HCEC 1CT (cell line): ENCODE results near the gene MARCHF10.
"Not testable (repeated sequence)": the region's sequence is repeated elsewhere in the genome, so short reads cannot be mapped to it uniquely, and the experiment has no call there.

ENCODE experiments used
- DNase-seq: peaks from one replicate; pipeline ENCODE4 v3.0.0-alpha.2; 2017

The MARCHF10 gene

DNA sequence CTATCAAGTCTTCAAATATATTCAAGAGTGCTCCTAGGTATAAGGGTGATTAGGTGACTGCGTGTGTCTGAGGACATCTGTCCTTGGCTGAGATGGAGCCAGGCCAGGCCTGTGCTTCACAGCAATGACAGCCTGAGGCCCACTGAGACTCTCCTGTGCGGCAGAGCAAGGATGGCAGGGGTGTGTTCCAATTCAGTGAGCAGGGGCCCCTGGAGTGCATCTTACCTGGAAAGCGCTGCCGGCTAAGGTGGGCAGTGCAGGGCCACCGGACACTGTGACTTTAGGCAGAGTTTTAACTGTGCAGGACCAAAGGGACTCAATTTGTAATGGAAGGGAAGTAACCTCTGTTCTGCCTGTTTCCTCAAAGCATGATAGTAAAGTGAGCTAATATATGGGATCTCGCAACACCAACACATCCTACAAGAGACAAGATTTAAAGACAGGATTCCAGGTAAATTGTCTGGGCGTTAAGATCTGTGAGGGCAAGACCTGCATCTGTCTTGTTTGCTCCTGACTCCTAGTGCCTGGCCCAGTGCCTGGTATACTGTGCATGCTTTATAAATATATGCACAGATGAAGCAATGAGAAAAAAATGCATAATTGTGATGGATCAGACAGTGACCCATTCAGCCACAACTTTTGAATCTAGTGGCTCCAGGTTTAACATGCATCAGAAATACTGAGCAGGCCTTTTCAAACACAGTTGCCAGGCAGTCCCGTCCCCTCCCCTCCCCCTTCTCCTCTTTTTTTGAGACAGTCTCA lies 93.9 kb downstream of the MARCHF10 start:
- DNase-seq: peak; percentile 81

DNA sequence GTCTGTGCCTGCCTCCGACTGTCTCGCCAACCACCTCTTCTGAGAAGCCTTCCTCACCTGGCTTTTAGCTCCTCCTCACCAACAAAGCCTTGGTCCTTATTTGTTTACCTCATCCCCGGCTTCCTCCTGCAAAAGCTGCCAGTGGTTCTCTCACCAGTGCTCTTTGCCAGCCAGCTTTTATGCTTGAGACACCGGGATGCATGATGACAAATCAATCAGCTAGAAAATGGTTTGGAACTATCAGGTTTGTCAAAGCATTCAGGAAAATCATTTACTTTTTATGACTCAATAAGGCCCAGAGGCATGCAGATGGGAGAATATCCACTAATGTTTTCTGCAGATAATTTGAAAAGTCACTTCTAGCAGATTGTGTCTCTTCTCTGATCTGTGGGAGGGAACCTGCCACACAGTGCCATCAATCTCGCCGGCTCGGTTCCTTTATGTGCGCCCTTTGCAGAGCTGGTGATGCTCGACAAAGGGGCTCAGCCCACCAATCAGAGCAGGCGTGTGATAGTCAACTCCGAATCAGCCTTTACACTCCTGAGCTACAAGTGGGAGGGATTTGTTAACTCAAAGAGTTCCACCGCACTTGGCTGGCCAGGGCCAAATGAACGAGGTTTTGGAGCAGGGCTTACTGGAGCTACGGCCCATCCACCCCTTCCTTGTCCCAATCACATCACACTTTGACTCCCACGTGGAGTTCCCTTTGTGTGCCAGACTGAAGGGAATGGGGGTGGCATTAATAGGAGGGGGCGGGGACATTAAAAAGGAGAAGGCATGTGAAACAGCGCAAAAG lies 94.8 kb downstream of the MARCHF10 start:
- no peak for DNase-seq

DNA sequence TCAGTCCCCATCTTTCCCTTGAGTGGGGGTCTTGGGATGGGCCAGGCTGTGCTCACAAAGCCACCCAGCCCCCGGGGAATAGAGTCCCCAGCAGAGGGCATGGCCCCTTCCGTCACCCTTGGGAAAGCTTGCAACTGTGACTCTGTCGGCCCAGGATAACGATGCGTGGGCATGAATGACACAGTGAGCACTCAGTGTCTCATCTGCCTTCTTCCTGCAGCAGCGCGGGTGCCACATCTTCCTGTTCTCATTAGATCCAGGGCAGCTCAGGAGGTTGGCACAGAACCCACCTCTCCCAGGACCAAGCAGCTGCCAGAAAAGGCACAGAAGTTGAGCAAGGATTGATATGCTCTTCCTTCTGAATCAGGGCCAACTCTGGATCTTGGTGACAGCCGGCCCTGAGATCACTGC lies 95.9 kb downstream of the MARCHF10 start:
- no peak for DNase-seq

DNA sequence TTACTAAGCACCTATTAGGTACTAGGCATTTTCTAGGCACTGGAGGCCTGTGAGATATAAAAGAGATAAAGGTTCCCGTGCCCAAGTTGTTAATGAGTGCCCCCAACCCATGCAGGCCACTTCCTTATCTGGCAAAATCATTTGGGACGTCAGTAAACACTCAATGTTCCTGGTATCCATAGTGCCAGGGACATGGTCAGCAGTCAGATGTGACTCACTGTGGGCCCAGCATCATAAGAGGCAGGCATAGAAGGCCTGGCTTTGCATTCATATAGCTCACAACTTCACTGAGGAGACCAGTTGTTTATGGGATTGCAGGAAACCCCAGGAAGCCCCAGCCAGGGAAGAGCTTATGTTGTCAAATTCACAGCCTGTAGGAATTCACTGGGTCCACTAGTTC lies 99.5 kb downstream of the MARCHF10 start:
- DNase-seq: no peak

DNA sequence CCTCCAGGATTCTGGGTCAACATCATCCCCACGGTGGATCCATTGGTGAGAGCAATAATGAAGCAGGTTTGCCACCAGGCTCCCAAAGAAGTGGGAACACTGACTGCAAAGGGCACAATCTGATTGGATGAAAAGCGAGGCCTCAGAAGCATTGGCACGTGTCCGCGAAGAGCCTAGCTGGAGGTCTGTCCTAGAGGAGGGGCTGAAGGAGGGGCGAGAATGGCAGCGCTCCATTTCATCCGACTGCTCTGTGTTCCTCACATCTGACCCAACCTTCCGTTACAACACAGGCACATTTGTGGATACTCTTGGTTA lies 100.7 kb downstream of the MARCHF10 start:
- no peak for DNase-seq

DNA sequence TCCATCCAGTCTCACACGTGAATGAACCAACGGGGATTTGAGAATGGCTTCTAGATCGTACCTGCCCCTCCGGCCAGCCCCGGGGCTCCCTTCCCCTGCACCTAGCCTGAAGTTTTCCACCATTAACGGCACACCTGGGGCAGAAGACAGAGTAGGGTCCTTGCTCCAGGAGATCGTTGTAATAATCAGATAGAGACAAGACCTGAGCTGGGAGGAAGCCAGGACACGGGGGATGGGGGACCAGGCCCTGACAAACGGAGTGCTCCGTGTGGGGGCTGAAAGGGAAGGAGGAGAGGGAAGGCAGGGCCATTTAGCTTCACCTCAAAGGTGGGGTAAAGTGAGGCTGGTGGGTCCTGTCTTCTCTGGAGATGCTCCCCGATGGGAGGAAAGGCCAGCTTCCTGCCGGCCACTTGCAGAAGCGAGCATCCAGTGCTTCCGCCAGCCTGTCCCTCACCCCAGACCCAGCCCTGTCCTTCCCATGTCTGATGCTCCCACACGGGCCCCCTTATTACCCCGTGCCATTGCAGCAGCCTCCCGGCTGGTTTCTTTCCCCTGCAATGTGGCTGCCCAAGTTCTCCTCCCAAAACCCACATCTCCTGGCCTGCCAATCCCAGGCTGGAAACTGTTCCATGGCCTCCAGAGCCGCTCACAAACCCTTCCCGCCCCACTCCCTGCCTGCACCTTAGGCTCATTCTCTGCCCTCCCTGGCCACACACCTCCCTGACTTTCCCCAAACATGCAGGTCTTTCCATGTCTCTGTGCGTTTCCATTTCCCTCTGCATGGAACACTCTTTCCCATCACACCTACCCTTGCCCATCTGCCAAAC lies 101.3 kb downstream of the MARCHF10 start:
- no peak for DNase-seq

DNA sequence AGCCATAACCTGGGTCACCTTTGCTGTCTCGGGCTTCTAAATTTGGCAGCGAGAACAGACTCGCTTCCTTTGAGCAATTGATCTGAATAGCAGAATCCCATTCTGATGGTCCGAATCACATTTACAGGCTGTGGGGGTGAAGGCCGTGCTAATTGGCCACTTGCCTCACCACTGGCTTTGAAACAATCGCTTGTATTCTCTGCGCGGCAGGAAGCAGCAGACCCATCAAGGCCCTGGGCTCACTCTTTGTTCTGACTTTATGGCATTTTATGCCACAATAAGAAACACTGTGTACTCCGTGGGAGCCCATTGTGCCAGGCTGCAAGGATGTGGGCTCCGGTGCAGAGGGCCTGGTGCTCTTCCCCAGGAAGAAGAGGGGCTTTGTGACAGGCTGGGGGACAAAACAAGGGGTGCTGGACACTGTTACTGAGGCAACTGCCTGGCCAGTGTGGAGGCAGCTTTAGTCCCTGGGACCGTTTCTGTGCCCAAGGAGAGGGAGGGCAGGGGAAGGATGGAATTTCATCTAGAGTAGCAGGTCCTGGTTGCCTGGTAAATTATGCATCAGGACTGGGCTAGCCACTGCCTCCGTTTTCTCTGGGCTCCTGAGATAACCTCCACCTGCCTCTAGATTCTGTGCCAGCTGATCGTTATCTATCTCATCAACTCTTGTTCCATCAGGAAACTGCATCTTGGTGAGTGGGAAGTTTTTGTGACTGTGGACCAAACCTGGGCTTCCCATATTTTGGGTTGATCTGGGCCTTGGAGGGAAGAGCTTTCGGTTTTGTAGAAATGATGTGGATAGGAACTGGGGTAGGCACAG lies 102.1 kb downstream of the MARCHF10 start:
- no peak for DNase-seq

DNA sequence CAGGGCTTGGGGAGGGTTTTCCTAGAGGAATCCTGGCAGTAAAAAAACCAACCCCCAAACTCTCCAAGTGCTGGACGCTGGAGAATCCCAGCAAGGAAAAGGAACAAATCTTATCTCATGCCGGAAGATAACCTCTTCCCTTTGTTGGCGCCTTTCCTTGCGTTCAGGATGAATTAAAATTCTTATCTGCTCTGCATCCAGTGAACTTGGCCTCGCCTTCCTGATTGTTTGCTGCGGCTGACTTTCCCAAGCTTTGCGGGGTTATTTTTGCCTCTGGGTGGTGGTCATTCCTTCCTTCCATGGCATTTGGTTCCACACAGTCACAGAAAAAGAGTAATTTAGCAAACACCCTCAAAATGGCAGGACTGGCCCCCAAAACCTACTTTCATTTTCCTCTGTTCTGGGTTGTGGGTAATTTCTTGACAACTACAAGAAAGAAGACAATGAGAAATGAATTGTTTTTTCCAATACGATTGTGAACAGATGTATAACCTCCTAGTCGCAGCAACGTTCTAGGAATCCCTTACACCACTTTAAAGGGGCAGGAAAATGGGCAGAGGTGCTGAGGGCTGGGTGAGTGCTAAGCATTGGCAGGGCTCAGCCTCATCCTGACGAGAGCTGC lies 102.8 kb downstream of the MARCHF10 start:
- DNase-seq: no peak

DNA sequence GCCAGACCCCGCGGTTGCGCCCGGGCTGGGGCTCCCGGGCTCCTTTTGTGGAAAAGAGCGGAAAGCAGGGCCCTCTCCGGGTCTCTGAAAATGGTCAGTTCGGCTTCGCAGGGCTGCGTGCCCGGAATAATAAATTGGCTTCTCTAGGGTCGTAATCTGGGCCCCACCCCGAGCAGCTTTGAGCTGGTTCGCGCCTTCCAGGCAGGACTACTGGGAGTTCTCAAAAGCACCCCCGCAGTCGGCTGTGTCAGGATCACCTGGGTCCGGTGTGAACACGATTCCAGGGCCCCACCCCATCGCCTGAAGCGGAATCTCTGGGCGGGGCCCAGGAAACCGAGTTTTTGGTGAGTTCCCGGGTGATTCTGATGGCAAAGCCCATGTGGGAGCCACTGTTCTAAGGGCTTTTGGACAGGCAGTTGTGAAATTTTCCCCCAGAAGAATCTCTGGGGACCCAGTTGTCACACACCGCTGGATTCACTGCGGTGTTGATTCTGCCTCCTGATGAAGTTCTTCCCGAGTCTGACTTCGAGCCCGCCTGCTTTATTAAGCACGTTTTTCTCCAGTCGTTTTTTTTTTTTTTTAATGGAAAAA lies 103.6 kb downstream of the MARCHF10 start:
- DNase-seq: no peak

DNA sequence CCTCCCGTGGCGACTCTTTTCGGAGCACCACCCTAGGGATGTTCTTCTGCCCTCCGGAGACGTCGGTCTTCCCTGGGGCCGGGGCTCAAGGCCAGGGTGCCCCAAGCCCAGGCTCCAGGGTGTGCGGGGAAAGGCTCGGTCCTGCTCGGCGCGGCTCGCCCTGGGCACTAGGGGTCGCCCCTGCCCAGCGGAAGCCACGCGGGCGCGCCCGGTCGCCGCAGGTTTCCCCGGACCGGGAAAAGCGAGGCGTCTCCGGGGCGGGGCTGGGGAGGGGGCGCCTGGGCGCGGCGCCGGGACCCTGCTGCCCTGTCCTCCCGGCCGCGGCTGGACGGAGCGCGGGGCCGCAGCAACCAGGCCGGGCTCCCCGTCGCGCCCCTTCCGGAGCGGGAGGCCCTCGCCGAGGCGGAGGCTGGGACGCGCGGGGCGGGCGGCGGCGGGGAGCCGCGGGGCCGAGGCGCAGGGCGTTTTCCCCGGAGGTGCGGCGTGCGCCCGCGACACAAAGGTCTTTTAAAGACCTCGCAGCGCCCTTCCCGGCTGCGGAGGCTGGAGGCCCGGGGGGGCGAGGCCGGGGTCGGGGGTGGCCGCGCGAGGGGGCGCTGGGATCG lies 104.2 kb downstream of the MARCHF10 start:
- DNase-seq: peak; percentile 64

DNA sequence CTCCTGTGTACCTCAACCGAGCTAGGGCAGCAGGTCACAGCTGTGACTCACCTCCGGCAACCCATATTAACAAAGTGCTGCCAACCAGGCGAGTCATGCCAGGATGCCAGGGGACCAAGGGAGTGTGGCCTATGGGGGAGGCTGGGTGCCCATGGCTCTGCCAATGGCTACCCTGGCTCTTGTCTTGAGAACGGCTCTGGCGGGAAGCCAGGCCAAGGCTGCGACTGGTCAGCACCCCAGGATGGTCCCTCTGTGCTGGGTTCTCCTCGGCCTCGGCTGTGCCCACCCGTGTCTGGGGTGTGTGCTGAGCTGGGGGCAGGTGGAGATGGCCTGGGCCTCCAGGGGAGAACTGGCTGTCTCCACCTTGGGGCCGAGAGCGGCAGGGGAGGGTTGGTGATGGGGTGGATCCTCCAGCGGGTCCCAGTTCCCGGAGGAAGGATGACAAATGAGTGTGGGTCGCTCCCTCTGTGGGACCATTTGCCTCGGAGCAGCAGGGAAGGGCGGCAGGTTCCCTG lies 104.8 kb downstream of the MARCHF10 start:
- peak; percentile 61 for DNase-seq

DNA sequence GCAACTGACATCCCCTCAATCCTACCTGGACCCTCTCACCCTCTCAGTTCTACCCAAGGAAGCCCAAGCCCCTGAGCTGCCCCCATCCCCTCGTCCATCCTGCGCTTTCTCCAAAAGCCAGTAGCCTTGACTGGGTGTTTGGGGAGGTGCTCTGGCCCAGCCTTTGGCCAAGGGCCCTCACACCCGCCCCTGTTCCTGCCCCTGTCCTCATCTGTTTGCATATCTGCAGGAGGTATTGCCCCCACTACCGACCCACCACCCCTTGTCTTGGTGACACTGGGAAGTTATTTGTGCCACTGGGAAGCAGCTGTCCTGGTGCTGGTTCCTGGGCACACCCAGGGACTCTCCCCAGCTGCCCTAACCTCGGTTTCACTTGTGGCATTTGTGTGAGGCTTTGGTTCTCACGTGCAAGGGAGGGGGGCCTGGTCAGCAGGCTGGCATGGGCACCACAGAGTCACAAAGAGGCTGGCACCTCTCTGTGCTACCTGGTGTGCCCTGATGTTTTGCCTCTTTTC lies 105.3 kb downstream of the MARCHF10 start:
- no peak for DNase-seq

DNA sequence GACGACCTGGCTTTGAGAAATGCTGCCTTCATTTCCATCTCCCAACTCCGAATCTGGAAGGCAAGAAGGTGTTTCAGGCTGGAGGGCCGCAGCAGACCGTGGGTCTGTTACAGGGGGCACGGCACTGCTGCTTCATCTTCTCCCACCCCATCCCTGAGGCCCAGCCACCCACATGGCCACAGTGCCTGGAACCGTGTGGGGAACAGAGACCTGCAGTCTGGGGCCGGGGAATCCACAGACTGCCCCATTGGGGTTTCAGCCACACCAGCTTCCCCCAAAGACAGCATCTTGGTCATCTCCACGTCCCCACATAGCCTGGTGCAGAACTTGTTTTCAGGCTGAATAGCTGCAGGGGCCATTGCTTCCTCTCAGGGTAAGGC lies 106.4 kb downstream of the MARCHF10 start:
- no peak for DNase-seq

DNA sequence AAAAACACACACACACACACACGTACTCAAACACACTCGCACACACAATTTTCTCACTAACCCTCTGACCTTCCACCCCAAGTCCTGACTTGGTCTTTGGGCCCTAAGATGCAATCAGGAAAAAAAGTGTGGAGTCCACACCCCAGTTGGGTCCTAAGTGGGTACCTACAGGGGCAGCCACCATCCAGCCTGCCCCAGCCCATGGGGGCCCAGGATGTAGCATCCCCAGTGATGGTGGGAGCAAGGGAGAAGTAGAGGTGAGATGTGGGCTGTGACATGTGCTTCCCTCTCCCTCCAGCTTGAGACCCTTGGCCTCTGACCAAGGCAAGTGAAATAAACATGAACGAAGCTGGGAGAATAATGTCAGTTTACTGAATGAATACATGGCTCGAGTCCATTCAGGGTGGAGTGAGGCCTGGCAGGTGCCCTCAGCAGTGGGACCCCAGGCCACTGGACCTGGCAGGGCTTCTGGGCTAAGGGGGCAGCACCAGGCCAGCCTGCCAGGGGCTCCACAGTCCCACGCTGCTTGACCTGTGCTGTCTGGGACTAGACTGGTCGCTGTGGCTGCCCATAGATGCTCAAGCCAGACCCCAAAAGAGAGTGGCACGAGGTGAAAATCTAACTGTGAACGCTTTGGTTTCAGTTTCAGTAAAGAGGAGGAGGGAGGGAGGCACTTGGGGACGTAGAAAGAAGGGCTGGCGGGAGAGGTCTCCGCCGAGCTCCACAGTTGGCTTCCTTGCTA lies 107.0 kb downstream of the MARCHF10 start:
- no peak for DNase-seq

DNA sequence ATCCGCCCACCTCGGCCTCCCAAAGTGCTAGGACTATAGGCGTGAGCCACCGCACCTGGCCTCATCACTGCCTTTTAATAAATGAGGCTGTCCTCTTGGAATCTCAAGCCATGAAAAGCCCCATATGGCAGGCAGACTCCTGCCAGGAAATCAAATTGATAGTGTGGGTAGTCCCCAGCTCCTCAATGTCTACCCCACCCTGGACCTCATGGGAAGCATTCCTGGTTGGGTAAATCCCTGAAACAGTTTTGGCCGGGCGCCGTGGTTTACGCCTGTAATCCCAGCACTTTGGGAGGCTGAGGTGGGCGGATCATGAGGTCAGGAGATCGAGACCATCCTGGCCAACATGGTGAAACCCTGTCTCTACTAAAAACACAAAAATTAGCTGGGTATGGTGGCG lies 109.7 kb downstream of the MARCHF10 start:
- not testable (repeated sequence) for DNase-seq

DNA sequence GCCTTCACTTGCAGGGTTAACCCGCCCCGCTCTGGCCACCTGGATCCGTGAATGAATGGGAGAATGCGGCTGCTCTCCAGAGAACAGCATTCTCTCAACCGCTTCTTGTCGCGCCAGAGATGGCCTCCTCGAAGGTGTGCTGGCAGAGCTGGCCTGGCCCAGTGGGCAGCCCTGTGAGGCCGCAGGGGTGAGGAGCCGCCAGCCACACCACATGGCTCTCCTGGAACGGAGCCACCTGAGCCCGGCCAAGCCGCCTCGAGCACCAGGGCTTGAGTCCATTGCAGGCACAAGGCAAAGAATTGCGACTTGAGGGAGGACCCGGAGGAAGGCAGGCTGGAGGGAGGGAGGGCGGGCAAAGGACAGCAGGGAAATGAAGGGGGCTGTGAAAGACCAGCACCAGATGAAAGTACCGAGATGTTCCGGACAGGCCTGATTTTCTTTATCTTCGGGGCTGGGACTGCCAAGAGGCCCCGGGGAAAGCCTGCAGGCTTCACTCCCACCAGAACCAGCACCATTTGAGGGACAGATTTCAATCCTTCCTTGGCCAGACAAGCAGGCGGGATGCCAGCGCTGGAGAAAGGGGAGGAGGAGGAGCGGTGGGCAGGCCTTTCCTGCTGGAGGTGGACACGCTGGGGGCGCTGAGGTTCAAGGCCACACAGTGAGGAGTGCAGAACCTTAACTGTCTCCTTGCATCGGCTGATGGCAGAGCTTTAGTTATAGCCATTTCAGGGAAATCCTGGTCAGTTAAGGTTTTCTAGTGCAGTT lies 111.2 kb downstream of the MARCHF10 start:
- DNase-seq: no peak

DNA sequence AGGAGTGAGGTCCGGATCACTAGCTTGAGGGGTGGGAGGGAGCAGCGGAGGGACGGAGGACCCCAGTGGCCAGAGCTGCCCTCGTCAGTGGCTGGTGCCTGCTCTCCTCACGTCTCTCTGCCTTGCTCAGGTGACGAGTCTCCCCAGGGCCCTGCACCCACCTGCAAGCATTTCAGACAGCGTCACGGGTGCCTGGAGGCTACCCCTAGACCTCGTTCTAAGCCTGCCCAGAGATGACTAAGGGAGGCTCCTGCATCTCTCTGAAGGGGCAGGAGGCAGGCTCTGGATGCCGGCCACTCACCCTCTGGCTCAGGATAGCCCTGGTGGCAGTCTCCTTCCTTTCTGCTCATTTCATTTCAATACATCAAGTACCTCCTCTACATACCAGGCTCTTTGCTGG lies 111.9 kb downstream of the MARCHF10 start:
- no peak for DNase-seq

DNA sequence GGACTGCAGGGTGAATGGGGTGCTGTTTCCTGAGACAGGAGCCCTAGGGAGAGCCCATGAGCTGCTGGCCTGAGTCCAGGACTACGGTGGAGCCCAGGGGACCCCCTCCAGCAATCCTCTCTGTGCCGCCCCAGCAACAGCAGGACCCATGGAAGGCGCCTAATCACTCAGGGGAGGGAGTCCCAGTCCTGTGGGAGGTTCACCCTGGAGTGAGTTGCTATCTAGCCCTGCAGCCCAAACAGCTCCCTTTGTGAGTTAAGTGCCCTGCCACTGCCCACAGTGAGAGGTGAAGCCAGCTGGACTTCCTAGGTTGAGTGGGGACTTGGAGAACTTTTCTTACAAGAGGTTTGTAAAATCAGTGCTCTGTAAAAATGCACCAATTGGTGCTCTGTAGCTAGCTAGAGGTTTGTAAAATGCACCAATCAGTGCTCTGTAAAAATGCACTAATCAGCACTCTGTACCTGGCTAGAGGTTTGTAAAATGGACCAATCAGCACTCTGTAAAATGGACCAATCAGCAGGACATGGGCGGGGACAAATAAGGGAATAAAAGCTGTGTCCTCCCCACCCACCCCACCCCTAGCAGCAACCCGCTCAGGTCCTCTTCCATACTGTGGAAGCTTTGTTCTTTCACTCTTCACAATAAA lies 112.9 kb downstream of the MARCHF10 start:
- DNase-seq: not testable (repeated sequence)
